Nephron progenitor cell (in vitro differentiated cells): ENCODE results near the gene ETNPPL.

ENCODE experiments used
- DNase-seq: peaks from one replicate; pipeline ENCODE4 v3.0.0; 2021
- H3K27ac Mint-ChIP-seq: 2 replicates; pipeline ENCODE4 v1.8.0; 2021; ENCODE audit warnings: mild to moderate bottlenecking, moderate library complexity, mixed read lengths
- H3K27me3 Mint-ChIP-seq: 2 replicates; pipeline ENCODE4 v1.8.0; 2021; ENCODE audit warnings: mild to moderate bottlenecking, low read depth, mixed read lengths; ENCODE audit not compliant: poor library complexity
- H3K36me3 Mint-ChIP-seq: 2 replicates; pipeline ENCODE4 v1.8.0; 2021; ENCODE audit warnings: low read depth, mixed read lengths
- H3K4me1 Mint-ChIP-seq: 2 replicates; pipeline ENCODE4 v1.8.0; 2021; ENCODE audit warnings: mixed read lengths
- H3K4me3 Mint-ChIP-seq: 2 replicates; pipeline ENCODE4 v1.8.0; 2021; ENCODE audit warnings: mild to moderate bottlenecking, moderate library complexity, mixed read lengths
- H3K9me3 Mint-ChIP-seq: 2 replicates; pipeline ENCODE4 v1.8.0; 2021; ENCODE audit warnings: mild to moderate bottlenecking, moderate library complexity, mixed read lengths
- TF ChIP-seq, protein P1 (sequence below): fragments of 200-600 bp; sonication (generic); IDR thresholded peaks from 2 replicates; pipeline ENCODE4 v1.5.0; 2021; ENCODE audit warnings: antibody characterized with exemption

ETNPPL gene

DNA sequence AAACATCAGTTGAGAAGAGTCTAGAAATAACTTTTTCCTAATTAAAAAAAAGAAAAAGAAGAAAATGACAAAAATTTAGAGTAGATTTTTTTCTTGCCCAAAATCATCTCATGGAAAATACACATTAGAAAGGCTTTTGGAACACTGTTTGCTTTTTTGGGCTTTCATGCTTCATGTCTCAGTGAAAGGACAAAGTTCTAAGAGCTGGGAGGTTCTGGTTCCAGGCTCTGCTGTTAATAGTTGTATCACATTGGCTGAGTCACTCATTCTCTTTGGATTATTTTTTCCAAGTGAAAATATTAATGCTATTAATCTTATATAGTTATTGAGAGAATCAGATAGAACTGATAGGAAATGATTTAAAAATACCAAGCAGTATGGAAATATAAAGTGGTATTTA lies 32.9 kb upstream of the ETNPPL start:
- Mint-ChIP-seq H3K36me3 (no peaks in the 10 kb centered on the region), H3K9me3 (no peaks in the 10 kb centered on the region), H3K27ac (no peak overlapping the region), H3K4me3 (no peak overlapping the region), H3K4me1 (no peaks in the 10 kb centered on the region), H3K27me3 (peaks cover 6% of the 10 kb centered on the region)
- no peak for DNase-seq
- TF ChIP-seq, protein P1, sequence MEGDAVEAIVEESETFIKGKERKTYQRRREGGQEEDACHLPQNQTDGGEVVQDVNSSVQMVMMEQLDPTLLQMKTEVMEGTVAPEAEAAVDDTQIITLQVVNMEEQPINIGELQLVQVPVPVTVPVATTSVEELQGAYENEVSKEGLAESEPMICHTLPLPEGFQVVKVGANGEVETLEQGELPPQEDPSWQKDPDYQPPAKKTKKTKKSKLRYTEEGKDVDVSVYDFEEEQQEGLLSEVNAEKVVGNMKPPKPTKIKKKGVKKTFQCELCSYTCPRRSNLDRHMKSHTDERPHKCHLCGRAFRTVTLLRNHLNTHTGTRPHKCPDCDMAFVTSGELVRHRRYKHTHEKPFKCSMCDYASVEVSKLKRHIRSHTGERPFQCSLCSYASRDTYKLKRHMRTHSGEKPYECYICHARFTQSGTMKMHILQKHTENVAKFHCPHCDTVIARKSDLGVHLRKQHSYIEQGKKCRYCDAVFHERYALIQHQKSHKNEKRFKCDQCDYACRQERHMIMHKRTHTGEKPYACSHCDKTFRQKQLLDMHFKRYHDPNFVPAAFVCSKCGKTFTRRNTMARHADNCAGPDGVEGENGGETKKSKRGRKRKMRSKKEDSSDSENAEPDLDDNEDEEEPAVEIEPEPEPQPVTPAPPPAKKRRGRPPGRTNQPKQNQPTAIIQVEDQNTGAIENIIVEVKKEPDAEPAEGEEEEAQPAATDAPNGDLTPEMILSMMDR, result no peak

DNA sequence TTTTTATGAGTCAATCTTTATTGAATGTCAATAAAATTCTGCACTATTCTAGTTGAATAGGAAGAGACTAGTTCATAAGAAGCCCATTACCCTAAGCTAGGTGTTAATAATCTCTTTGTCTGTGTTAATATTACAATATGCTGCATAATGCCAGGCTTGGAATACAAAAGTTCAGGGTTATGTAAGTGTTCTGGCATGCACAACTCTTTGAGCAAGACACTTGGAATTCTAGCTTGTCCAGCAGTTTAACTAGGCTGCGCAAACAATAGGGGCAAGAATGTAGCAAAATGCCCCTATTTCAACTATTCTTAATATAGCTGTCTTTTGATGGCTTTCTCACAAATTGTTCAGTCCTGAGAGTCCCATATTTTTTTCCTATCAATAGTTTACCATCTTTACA lies 31.3 kb upstream of the ETNPPL start:
- Mint-ChIP-seq H3K4me3 (no peak overlapping the region), H3K9me3 (no peaks in the 10 kb centered on the region), H3K27me3 (peaks cover 8% of the 10 kb centered on the region), H3K4me1 (no peaks in the 10 kb centered on the region), H3K27ac (no peak overlapping the region), H3K36me3 (no peaks in the 10 kb centered on the region)
- TF ChIP-seq, protein P1, result no peak
- no peak for DNase-seq

DNA sequence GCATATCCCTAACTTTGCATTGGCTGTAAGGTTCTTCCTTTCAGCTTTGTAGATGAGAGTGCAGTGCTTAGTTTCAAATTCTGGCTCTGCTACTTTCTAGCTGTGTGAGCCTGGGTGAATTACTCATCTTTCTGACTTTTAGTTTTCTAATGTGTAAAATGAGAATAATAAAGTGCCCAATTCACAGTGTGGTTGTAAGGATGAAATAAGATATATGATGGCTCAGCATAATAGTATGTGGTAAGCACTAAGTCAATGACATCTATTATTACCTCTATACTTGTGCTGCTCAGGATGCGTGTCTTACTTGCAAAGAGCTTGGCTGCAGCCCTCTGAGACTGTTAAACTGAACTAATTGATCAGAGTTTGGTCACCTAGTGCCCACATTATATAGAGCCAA lies 30.6 kb upstream of the ETNPPL start:
- Mint-ChIP-seq H3K27ac (no peak overlapping the region), H3K9me3 (no peaks in the 10 kb centered on the region), H3K27me3 (peaks cover 5% of the 10 kb centered on the region), H3K36me3 (no peaks in the 10 kb centered on the region), H3K4me1 (no peaks in the 10 kb centered on the region), H3K4me3 (no peak overlapping the region)
- TF ChIP-seq, protein P1, result no peak
- DNase-seq, result no peak

DNA sequence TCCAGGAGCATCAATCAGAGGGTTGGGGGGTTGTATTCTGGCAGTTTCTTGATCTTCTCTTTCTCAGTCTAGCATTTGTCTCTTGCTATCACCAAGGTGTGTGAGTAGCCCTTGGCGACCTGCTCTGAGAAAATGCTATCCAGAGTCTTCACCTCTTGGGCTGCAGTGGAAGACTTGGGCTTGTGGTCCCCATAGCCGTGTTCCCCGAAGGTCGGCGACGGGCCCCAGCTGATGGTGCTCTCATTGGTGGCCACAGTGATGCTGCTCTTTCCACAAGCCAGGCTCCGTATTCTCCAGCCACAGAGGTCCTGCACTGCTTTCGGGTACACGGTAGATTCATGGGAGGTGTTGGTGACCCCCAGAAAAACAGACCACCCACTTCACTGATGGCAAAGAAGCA lies 25.9 kb upstream of the ETNPPL start:
- Mint-ChIP-seq H3K4me3 (no peak overlapping the region), H3K27me3 (peaks cover 18% of the 10 kb centered on the region), H3K27ac (no peak overlapping the region), H3K4me1 (no peaks in the 10 kb centered on the region), H3K9me3 (no peaks in the 10 kb centered on the region), H3K36me3 (no peaks in the 10 kb centered on the region)
- no peak for DNase-seq
- TF ChIP-seq, protein P1, result no peak

GRCh38 chr4:108787724-108788123 lies 24.9 kb upstream of the ETNPPL start:
- Mint-ChIP-seq H3K4me3 (no peak overlapping the region), H3K36me3 (no peaks in the 10 kb centered on the region), H3K27ac (peak overlapping the region; percentile 19), H3K4me1 (no peaks in the 10 kb centered on the region), H3K27me3 (peaks cover 18% of the 10 kb centered on the region), H3K9me3 (no peaks in the 10 kb centered on the region)
- no peak for DNase-seq
- TF ChIP-seq, protein P1, result no peak

DNA sequence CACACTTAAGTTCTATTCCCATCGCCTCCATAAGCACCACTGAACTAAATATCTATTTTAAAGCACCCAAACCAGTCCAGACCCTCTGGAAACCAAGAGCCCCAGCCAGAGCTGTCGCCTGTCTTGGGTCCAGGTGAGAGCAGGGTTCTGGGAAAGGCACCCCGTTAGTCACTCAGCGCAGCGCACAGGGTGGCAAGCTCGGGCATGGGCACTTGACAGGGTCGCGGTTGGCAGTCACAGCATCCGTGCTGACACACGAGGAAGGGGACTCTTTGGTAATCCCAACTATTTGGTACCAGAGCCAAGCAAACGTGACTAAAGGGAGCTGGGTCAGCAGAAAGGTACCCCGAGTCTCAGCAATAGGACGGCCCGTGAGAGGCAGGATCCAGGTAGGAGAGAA lies 24.3 kb upstream of the ETNPPL start:
- H3K9me3 Mint-ChIP-seq, result no peaks in the 10 kb centered on the region
- no peaks in the 10 kb centered on the region for H3K36me3 Mint-ChIP-seq
- no peak for DNase-seq
- peaks cover 18% of the 10 kb centered on the region for H3K27me3 Mint-ChIP-seq
- no peaks in the 10 kb centered on the region for H3K4me1 Mint-ChIP-seq
- TF ChIP-seq, protein P1, result no peak
- H3K4me3 Mint-ChIP-seq, result no peak overlapping the region
- no peak overlapping the region for H3K27ac Mint-ChIP-seq
